UCSD-AML1 (cell line): ENCODE measurements around the gene MAP4.
"Not testable (repeated sequence)": the region's sequence is repeated elsewhere in the genome, so short reads cannot be mapped to it uniquely, and the experiment has no call there.

Experiments used
- DNase-seq: peaks from one replicate; lab custom pipeline; 2025; ENCODE audit not compliant: unreplicated experiment; lab: John Stamatoyannopoulos, UW

MAP4 gene

GRCh38 chr3:47849186-47849698 is 167.0 kb downstream of the MAP4 start:
- no peak for DNase-seq

GRCh38 chr3:47848599-47849117 is 167.6 kb downstream of the MAP4 start:
- DNase-seq: no peak

- DNase-seq: no peak
Measured at GRCh38 chr3:47847801-47848518, 168.3 kb downstream of the MAP4 start.

- no peak for DNase-seq
Measured at GRCh38 chr3:47847260-47847659, 169.0 kb downstream of the MAP4 start.

- no peak for DNase-seq
Measured at GRCh38 chr3:47846880-47847248, 169.4 kb downstream of the MAP4 start.

- DNase-seq: no peak
Measured at GRCh38 chr3:47846186-47846879, 169.9 kb downstream of the MAP4 start.

- DNase-seq: no peak
Measured at GRCh38 chr3:47841786-47842349, 174.3 kb downstream of the MAP4 start.

GRCh38 chr3:47838503-47838902 is 177.7 kb downstream of the MAP4 start:
- DNase-seq: no peak

GRCh38 chr3:47836986-47837385 is 179.2 kb downstream of the MAP4 start:
- DNase-seq: no peak

GRCh38 chr3:47829482-47829881 is 186.7 kb downstream of the MAP4 start:
- not testable (repeated sequence) for DNase-seq

GRCh38 chr3:47825590-47825989 is 190.6 kb downstream of the MAP4 start:
- no peak for DNase-seq

GRCh38 chr3:47824541-47825473 is 191.4 kb downstream of the MAP4 start:
- peak; percentile 87 for DNase-seq

GRCh38 chr3:47817609-47818008 is 198.6 kb downstream of the MAP4 start:
- no peak for DNase-seq

- no peak for DNase-seq
Measured at GRCh38 chr3:47813551-47814177, 202.6 kb downstream of the MAP4 start.

GRCh38 chr3:47804577-47804976 is 211.6 kb downstream of the MAP4 start:
- no peak for DNase-seq

- DNase-seq: no peak
Measured at GRCh38 chr3:47803480-47804025, 212.7 kb downstream of the MAP4 start.

GRCh38 chr3:47802734-47803479 is 213.3 kb downstream of the MAP4 start, which contains the start of gene DHX30:
DHX30 (plus strand) TSS chr3:47803138; CDS start chr3:47810684, 7,546 bp downstream.
- DNase-seq: peak; percentile 82
